ENCODE results near the gene EPB41L2.

- no peak for TF ChIP-seq POLR2AphosphoS5 (IDR thresholded peaks at IDR 0.05; ENCODE audit: low read depth, low read length)
- TF ChIP-seq SIN3A (IDR thresholded peaks at IDR 0.05; ENCODE audit: borderline replicate concordance, insufficient read depth, low read length): no peak
- TF ChIP-seq REST (IDR thresholded peaks at IDR 0.05; ENCODE audit: insufficient read depth in 1 of 2, low read depth in 2 of 2, low read length in 2 of 2): no peak
- TF ChIP-seq TAF1 (IDR thresholded peaks at IDR 0.05; ENCODE audit: borderline replicate concordance, insufficient read depth, low read length): no peak
Observed at GRCh38 chr6:130882370-130882769, 180.7 kb downstream of the EPB41L2 start.
